LNCaP clone FGC (cell line): Measurements from ENCODE around the gene GPER1.
"Not testable (repeated sequence)": the region's sequence is repeated elsewhere in the genome, so short reads cannot be mapped to it uniquely, and the experiment has no call there.

Experiments
- DNase-seq: peaks from one replicate; pipeline ENCODE4 v3.0.0-alpha.2; 2011; ENCODE audit warnings: low read depth
- H3K4me3 ChIP-seq: 2 replicates; pipeline ENCODE4 v1.5.1; 2011; ENCODE audit warnings: mild to moderate bottlenecking, low read depth, low read length, control low read depth
- TF ChIP-seq, protein P1 (sequence below): IDR thresholded peaks from 2 replicates; pipeline ENCODE4 v1.5.1; 2012; ENCODE audit warnings: mild to moderate bottlenecking; ENCODE audit not compliant: control insufficient read depth, insufficient read depth; ENCODE audit errors: extremely low read depth

Gene GPER1

DNA sequence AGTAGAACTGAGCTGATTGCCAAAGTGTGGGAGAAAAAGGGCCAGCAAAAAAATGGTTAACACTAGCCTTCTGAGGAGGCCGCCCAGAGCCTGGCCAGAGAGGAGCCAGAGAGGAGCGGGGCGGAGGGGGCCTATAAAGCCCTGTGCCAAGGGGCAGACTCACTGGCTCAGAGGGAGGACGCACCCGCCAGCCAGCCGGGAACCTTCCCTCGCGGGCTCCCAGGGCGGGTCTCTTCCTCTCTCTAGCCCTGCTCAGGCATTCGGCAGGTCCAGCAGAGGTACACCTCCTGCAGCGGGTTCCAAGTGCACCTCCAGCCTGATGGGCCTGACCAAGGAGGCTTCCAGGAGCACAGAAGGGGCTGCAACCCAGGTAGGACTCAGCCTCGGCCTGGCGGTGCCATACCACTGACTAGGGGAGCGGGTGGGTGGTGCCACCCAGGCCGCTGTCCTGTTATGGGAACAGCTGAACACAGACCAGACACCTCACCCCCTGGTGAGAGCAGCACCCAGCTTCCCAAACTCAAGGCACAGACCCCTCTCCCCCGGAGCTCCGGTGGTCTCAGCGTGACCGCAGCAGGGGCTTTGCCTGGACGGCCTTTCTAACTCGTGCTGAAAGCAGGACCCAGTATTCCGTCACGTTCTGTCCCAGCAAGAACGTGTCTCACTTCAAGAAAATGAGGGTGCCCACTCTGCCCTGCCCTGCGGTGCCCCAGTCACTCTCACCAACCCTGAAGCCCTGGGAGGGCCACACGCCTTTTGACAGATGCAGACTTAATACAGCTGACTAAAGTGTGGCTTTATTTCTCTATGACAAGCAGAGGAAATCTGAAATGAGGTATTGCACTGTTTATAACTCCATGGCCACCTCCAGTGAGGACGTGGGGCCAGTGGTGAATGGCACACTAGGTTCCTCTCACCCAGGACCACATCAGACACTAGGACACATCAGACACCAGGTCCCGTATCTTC, at the start of gene GPER1:
TSS of gene GPER1 (plus strand) at position 162 of the 969 bp plus-strand sequence. CDS start 3,616 bp downstream, outside the sequence.
- TF ChIP-seq, protein P1, sequence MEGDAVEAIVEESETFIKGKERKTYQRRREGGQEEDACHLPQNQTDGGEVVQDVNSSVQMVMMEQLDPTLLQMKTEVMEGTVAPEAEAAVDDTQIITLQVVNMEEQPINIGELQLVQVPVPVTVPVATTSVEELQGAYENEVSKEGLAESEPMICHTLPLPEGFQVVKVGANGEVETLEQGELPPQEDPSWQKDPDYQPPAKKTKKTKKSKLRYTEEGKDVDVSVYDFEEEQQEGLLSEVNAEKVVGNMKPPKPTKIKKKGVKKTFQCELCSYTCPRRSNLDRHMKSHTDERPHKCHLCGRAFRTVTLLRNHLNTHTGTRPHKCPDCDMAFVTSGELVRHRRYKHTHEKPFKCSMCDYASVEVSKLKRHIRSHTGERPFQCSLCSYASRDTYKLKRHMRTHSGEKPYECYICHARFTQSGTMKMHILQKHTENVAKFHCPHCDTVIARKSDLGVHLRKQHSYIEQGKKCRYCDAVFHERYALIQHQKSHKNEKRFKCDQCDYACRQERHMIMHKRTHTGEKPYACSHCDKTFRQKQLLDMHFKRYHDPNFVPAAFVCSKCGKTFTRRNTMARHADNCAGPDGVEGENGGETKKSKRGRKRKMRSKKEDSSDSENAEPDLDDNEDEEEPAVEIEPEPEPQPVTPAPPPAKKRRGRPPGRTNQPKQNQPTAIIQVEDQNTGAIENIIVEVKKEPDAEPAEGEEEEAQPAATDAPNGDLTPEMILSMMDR = no peak
- H3K4me3 ChIP-seq = peak within 1 kb of the TSS; percentile 11
- DNase-seq = peak; percentile 53

DNA sequence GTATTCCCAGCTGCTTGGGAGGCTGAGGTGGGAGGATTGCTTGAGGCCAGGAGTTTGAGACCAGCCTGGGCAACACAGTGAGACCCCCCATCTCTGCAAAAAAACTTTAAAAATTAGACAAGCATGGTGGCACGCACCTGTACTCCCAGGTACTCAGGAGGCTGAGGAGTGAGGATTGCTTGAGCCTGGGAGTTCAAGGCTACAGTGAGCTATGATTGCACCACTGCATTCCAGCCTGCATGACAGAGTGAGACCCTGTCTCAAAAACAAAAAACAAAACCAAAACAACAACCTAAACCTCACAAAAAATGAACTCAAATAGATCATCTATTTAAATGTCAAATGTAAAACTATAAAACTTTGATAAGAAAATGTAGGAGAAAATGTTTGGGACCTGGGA, 47.7 kb upstream of the GPER1 start:
- DNase-seq = not testable (repeated sequence)

DNA sequence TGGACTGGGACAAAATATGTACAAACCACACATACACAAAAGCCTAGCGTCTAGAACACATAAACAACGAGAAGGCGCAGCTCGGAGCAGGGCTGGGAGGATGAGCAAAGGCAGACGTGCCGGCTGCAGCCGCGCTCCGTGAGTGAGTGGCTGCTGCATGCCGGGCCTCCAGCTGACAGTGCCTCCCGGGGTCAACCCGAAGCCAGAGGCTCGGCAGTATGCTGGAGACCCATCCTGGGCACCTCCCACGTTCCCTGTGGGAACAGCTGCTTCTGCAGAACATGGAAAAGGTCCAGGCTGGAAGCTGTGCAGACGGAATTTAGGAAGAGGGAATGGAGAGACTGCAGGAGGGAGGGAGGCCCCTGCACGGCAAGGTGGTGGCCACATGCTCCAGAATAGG, 47.1 kb upstream of the GPER1 start:
- TF ChIP-seq, protein P1 = no peak
- no peak overlapping the region for H3K4me3 ChIP-seq
- DNase-seq = no peak

More for the DNA sequence above, 47.7 kb upstream of the GPER1 start:
- not testable (repeated sequence) for H3K4me3 ChIP-seq

DNA sequence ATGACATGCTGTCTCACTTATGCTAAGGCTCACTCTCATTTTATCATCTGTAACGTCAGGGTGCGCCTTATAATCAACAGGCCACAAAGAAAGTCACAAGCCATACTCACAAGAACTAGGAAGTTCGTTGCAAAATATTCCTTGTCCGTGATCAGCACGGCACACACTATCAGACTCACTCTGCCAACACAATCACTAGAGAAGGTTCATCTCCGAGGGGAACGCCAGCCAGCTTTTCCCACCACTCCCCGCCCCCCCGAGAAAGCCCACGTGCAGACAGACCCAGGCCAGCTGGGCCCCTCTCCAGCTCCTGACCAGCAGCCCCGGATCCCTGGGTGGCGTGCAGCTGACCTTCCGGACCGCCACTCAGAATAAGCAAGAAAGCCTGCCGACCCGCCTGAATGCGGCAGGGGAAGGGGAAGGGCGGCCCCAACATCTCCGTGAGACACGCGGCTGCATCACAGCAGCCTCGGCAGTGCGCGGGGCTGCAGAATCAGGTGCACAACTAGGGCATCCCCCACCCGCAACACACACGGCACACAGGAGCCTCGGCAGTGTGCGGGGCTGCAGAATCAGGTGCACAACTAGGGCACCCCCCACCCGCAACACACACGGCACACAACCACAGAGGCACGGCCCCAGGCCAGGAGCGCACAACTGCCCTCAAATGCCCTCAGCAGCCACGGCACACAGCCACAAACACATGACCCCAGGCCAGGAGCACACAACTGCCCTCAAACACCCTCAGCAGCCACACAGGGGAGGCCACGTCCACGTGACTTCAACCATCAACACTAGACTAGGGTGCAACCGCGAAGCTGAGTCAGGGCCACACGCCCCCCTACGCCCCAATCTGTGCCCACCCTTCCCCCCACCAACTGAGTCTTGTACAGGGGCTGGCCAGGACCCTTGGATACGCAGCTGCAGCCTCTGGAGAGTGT, 46.1 kb upstream of the GPER1 start:
- no peak overlapping the region for H3K4me3 ChIP-seq
- TF ChIP-seq, protein P1 = no peak
- DNase-seq = no peak

DNA sequence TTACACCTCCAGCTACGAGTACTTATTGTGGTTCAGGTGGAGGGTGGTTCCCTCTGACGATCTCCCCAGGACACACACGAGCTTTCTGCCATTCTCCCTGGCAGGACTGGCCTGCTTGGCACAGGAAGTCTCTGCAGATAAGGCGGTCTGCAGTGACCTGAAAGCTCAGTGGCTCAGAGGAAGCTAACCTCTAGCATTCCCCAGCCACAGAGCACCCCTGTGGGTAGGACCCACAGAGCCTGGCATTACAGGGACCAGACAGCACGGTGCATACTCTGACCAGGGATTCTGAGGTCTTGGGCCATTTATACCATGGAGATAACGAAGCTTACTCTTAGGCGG, 45.5 kb upstream of the GPER1 start:
- H3K4me3 ChIP-seq = no peak overlapping the region
- TF ChIP-seq, protein P1 = no peak
- DNase-seq = no peak

DNA sequence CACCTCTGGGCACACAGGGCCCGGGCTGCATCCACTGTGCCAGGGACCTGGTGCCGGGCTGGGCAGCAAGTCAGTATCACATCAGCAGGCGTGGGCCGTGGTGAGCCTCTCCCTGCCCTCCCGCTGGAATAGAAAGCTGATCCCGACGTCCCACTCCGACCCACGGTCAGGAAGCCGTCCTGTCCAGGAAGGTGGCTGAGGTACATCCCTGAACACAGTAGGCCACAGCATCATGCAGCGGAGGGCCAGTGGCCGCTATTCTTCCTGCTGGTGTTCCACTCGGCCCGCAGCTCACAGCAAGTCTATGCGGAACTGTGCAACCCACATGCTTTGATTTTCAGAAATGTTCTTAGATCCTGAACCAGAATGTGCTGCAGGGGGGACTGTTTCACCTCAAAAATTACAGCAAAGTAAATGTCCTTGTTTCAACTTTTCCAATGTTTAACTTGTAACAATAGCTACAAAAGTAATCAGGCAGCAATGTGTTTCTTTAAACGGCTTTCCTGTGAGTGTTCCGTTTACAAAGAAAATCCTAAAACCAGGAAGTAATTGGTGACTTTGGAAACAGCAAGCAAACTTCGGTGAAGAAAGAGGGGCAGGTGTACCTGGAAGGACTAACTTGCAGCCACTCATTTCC, 44.2 kb upstream of the GPER1 start:
- TF ChIP-seq, protein P1 = no peak
- no peak for DNase-seq
- peak overlapping the region; percentile 46 for H3K4me3 ChIP-seq
